Activated CD8-positive, alpha-beta T cell treated with anti-CD3 and anti-CD28 coated beads, Interleukin-2, amount 10 ng/mL, durations not matched to agents 7 days and 5 days (primary cell): ENCODE measurements around the gene BICRAL. TPM values are rescaled to one million over a fixed set of nuclear protein-coding genes. Genes with fewer than 3 reads are reported as not detected.
"Not testable (repeated sequence)": the region's sequence is repeated elsewhere in the genome, so short reads cannot be mapped to it uniquely, and the experiment has no call there.

Experiments used
- ATAC-seq: fragments of 150-1000 bp; cut with Tn5 transposase; one replicate; pipeline ENCODE4 v1.10.0; 2021; ENCODE audit warnings: moderate library complexity
- CTCF ChIA-PET: fragments of 350-600 bp; sonication (Branson Sonifier 250); formaldehyde crosslinking; loops from one replicate; lab custom pipeline; 2021; ENCODE audit warnings: antibody characterized with exemption; lab: Charles Lee
- POLR2A ChIA-PET: fragments of 350-600 bp; sonication (Branson Sonifier 250); formaldehyde crosslinking; loops from one replicate; lab custom pipeline; 2021; ENCODE audit warnings: antibody characterized with exemption; lab: Charles Lee
- DNase-seq: peaks from one replicate; pipeline ENCODE4 v3.0.0-alpha.2; 2020
- H3K27ac Mint-ChIP-seq: one replicate; pipeline ENCODE4 v1.8.0; 2021; ENCODE audit warnings: mild to moderate bottlenecking, mixed read lengths
- H3K27me3 Mint-ChIP-seq: one replicate; pipeline ENCODE4 v1.8.0; 2021; ENCODE audit warnings: low read depth, mixed read lengths
- H3K36me3 Mint-ChIP-seq: one replicate; pipeline ENCODE4 v1.8.0; 2021; ENCODE audit warnings: low read depth, mixed read lengths
- H3K4me1 Mint-ChIP-seq: one replicate; pipeline ENCODE4 v1.8.0; 2021; ENCODE audit warnings: low read depth, mixed read lengths
- H3K4me3 Mint-ChIP-seq: one replicate; pipeline ENCODE4 v1.8.0; 2021; ENCODE audit warnings: mild to moderate bottlenecking, mixed read lengths
- H3K9me3 Mint-ChIP-seq: one replicate; pipeline ENCODE4 v1.8.0; 2022; ENCODE audit warnings: mixed read lengths; ENCODE audit not compliant: insufficient read depth
- total RNA-seq, 2 experiments: library from RNA; stranded (reverse); gene quantifications; one replicate each; pipeline ENCODE4 v1.2.3, GENCODE V29; 2021

Gene BICRAL
- total RNA-seq, 2 experiments from 2014 or later, result 18.0 to 18.8 TPM

GRCh38 chr6:42848700-42849099 lies 66.8 kb downstream of the BICRAL start:
- Mint-ChIP-seq H3K4me3 (no peak overlapping the region), H3K36me3 (peaks cover 6% of the 10 kb centered on the region), H3K27ac (no peak overlapping the region), H3K9me3 (no peaks in the 10 kb centered on the region), H3K4me1 (no peaks in the 10 kb centered on the region), H3K27me3 (no peaks in the 10 kb centered on the region)
- ATAC-seq (no peak), DNase-seq (no peak)
- ChIA-PET CTCF (no interaction called here), POLR2A (interaction anchor here (0.6 kb wide), 1 partner anchor 17 kb away, joined by 3 read pairs; no protein-coding TSS in a partner anchor)

GRCh38 chr6:42851599-42851998 lies 69.7 kb downstream of the BICRAL start:
- Mint-ChIP-seq H3K36me3 (peaks cover 5% of the 10 kb centered on the region), H3K4me1 (no peaks in the 10 kb centered on the region), H3K9me3 (no peaks in the 10 kb centered on the region), H3K4me3 (no peak overlapping the region), H3K27me3 (no peaks in the 10 kb centered on the region), H3K27ac (peak overlapping the region; percentile 34)
- CTCF ChIA-PET, result no interaction called here
- no peak for ATAC-seq
- POLR2A ChIA-PET, result no interaction called here
- DNase-seq, result no peak

GRCh38 chr6:42860036-42860435 lies 78.2 kb downstream of the BICRAL start:
- peaks cover 38% of the 10 kb centered on the region for H3K36me3 Mint-ChIP-seq
- no peak overlapping the region for H3K27ac Mint-ChIP-seq
- no peaks in the 10 kb centered on the region for H3K4me1 Mint-ChIP-seq
- ChIA-PET POLR2A (interaction anchor here (1.1 kb wide), 1 partner anchor 29 kb away, joined by 4 read pairs; no protein-coding TSS in a partner anchor), CTCF (no interaction called here)
- H3K9me3 Mint-ChIP-seq, result no peaks in the 10 kb centered on the region
- ATAC-seq (no peak), DNase-seq (no peak)
- no peak overlapping the region for H3K4me3 Mint-ChIP-seq
- H3K27me3 Mint-ChIP-seq, result no peaks in the 10 kb centered on the region

GRCh38 chr6:42860481-42860880 lies 78.6 kb downstream of the BICRAL start:
- no peaks in the 10 kb centered on the region for H3K4me1 Mint-ChIP-seq

GRCh38 chr6:42864602-42865001 lies 82.8 kb downstream of the BICRAL start:
- DNase-seq (no peak), ATAC-seq (no peak)
- no peaks in the 10 kb centered on the region for H3K27me3 Mint-ChIP-seq
- H3K4me3 Mint-ChIP-seq, result no peak overlapping the region
- CTCF ChIA-PET, result no interaction called here
- no peaks in the 10 kb centered on the region for H3K9me3 Mint-ChIP-seq
- no peak overlapping the region for H3K27ac Mint-ChIP-seq
- POLR2A ChIA-PET, result interaction anchor here (0.6 kb wide), 1 partner anchor 145 kb away, joined by 4 read pairs; no protein-coding TSS in a partner anchor
- no peaks in the 10 kb centered on the region for H3K4me1 Mint-ChIP-seq
- H3K36me3 Mint-ChIP-seq, result peaks cover 42% of the 10 kb centered on the region

More at GRCh38 chr6:42860481-42860880, 78.6 kb downstream of the BICRAL start:
- ATAC-seq, result no peak
- Mint-ChIP-seq H3K9me3 (no peaks in the 10 kb centered on the region), H3K27ac (no peak overlapping the region), H3K27me3 (no peaks in the 10 kb centered on the region), H3K4me3 (no peak overlapping the region), H3K36me3 (peaks cover 39% of the 10 kb centered on the region)
- ChIA-PET CTCF (no interaction called here), POLR2A (no interaction called here)
- no peak for DNase-seq

- Mint-ChIP-seq H3K27me3 (no peaks in the 10 kb centered on the region), H3K4me3 (no peak overlapping the region), H3K9me3 (no peaks in the 10 kb centered on the region), H3K4me1 (no peaks in the 10 kb centered on the region), H3K27ac (peak overlapping the region; percentile 27), H3K36me3 (peaks cover 14% of the 10 kb centered on the region)
- ATAC-seq, result no peak
- no peak for DNase-seq
- ChIA-PET CTCF (interaction anchor here (1.8 kb wide), 1 partner anchor 208 kb away, joined by 7 read pairs; no protein-coding TSS in a partner anchor), POLR2A (no interaction called here)
These were observed 88.5 kb downstream of the BICRAL start for GRCh38 chr6:42870145-42870936.

GRCh38 chr6:42871711-42872110 lies 89.9 kb downstream of the BICRAL start:
- ChIA-PET CTCF (no interaction called here), POLR2A (no interaction called here)
- no peak overlapping the region for H3K27ac Mint-ChIP-seq
- H3K27me3 Mint-ChIP-seq, result no peaks in the 10 kb centered on the region
- ATAC-seq (no peak), DNase-seq (no peak)
- H3K4me1 Mint-ChIP-seq, result no peaks in the 10 kb centered on the region
- no peak overlapping the region for H3K4me3 Mint-ChIP-seq
- no peaks in the 10 kb centered on the region for H3K9me3 Mint-ChIP-seq
- H3K36me3 Mint-ChIP-seq, result peaks cover 10% of the 10 kb centered on the region

GRCh38 chr6:42873313-42873712 lies 91.5 kb downstream of the BICRAL start:
- CTCF ChIA-PET, result interaction anchor here (1.0 to 1.3 kb wide), 2 partner anchors 27 to 212 kb away, joined by 3 read pairs; no protein-coding TSS in a partner anchor
- no peaks in the 10 kb centered on the region for H3K27me3 Mint-ChIP-seq
- DNase-seq (no peak), ATAC-seq (no peak)
- no peaks in the 10 kb centered on the region for H3K9me3 Mint-ChIP-seq
- H3K4me3 Mint-ChIP-seq, result no peak overlapping the region
- no peaks in the 10 kb centered on the region for H3K36me3 Mint-ChIP-seq
- no peak overlapping the region for H3K27ac Mint-ChIP-seq
- POLR2A ChIA-PET, result no interaction called here
- peaks cover 2% of the 10 kb centered on the region for H3K4me1 Mint-ChIP-seq

- no peak for ATAC-seq
- Mint-ChIP-seq H3K27me3 (no peaks in the 10 kb centered on the region), H3K4me1 (peaks cover 16% of the 10 kb centered on the region), H3K4me3 (peak overlapping the region; percentile 38), H3K36me3 (peaks cover 8% of the 10 kb centered on the region), H3K9me3 (no peaks in the 10 kb centered on the region), H3K27ac (peak overlapping the region; percentile 43)
- POLR2A ChIA-PET, result interaction anchor here (0.8 to 2.3 kb wide), 2 partner anchors 95 to 151 kb away, joined by 3 to 14 read pairs; no protein-coding TSS in a partner anchor
- no peak for DNase-seq
- CTCF ChIA-PET, result interaction anchor here (0.6 to 6.5 kb wide), 15 partner anchors 14 to 529 kb away, joined by 3 to 69 read pairs (median 3); a partner anchor contains a TSS
These were observed 95.8 kb downstream of the BICRAL start for GRCh38 chr6:42877695-42878094.

- peak; percentile 90 for DNase-seq
- Mint-ChIP-seq H3K4me3 (peak within 1 kb of the TSS; percentile 100), H3K9me3 (no peaks in the 10 kb centered on the region), H3K36me3 (peaks cover 27% of the 10 kb centered on the region), H3K4me1 (peaks cover 25% of the 10 kb centered on the region), H3K27ac (peak within 1 kb of the TSS; percentile 100), H3K27me3 (no peaks in the 10 kb centered on the region)
- peak; percentile 96 for ATAC-seq
- CTCF ChIA-PET, result interaction anchor here (0.7 to 6.5 kb wide), 15 partner anchors 10 to 310 kb away, joined by 3 to 69 read pairs (median 4); partner anchors contain the start of gene TBCC
- POLR2A ChIA-PET, result interaction anchor here (0.8 to 3.8 kb wide), 16 partner anchors 11 to 427 kb away, joined by 3 to 48 read pairs (median 4); partner anchors contain the start of genes BICRAL, CNPY3, CUL7 and PEX6
These were observed 97.8 kb downstream of the BICRAL start, which contains the start of gene RPL7L1 for GRCh38 chr6:42879372-42880239. Gene RPL7L1 (plus strand): TSS chr6:42879616. CDS start chr6:42879911, 295 bp downstream.

- Mint-ChIP-seq H3K4me1 (peaks cover 25% of the 10 kb centered on the region), H3K4me3 (peak overlapping the region; percentile 100), H3K36me3 (peaks cover 32% of the 10 kb centered on the region), H3K27ac (peak overlapping the region; percentile 100)
- not testable (repeated sequence) for H3K27me3 Mint-ChIP-seq, H3K9me3 Mint-ChIP-seq, ATAC-seq, DNase-seq
- POLR2A ChIA-PET, result interaction anchor here (0.8 to 3.8 kb wide), 11 partner anchors 10 to 427 kb away, joined by 3 to 48 read pairs (median 5); partner anchors contain the start of genes BICRAL, CNPY3, TBCC and UBR2
- CTCF ChIA-PET, result interaction anchor here (0.7 to 6.5 kb wide), 12 partner anchors 9 to 310 kb away, joined by 3 to 69 read pairs (median 4); partner anchors contain the start of gene TBCC
These were observed 98.5 kb downstream of the BICRAL start for GRCh38 chr6:42880240-42880817.
